AG09319 (cell line): ENCODE measurements around the gene GABRB1.

Experiments used
- DNase-seq: peaks from one replicate; pipeline ENCODE4 v3.0.0-alpha.2; 2010; ENCODE audit warnings: low read depth; ENCODE audit errors: extremely low read depth
- CTCF ChIP-seq: IDR thresholded peaks from 2 replicates; pipeline ENCODE4 v1.5.1; 2011; ENCODE audit warnings: low read depth, mild to moderate bottlenecking, inconsistent platforms, low read length, moderate library complexity

The GABRB1 gene

GRCh38 chr4:47017081-47017480, 14.3 kb upstream of the GABRB1 start:
- no peak for TF ChIP-seq CTCF
- DNase-seq, result no peak

GRCh38 chr4:47017494-47017893, 13.9 kb upstream of the GABRB1 start:
- DNase-seq, result no peak

GRCh38 chr4:47031751-47032404, 511 bp downstream of the GABRB1 start:
- no peak for TF ChIP-seq CTCF
- no peak for DNase-seq

More at GRCh38 chr4:47017494-47017893, 13.9 kb upstream of the GABRB1 start:
- no peak for TF ChIP-seq CTCF

- DNase-seq, result no peak
- peak; percentile 34 for TF ChIP-seq CTCF
Observed at GRCh38 chr4:47032405-47033106, 1.2 kb downstream of the GABRB1 start.

GRCh38 chr4:47038263-47038662, 6.9 kb downstream of the GABRB1 start:
- DNase-seq, result no peak
- no peak for TF ChIP-seq CTCF

- no peak for TF ChIP-seq CTCF
- no peak for DNase-seq
Observed at GRCh38 chr4:47040828-47041227, 9.5 kb downstream of the GABRB1 start.

- DNase-seq, result no peak
- no peak for TF ChIP-seq CTCF
Observed at GRCh38 chr4:47043821-47044220, 12.5 kb downstream of the GABRB1 start.
